DMS53 treated with DMSO at 0.1 percent for 48 hours (cell line): Measurements from ENCODE around the gene SYT8.

ENCODE experiments used
- DNase-seq: peaks from one replicate; lab custom pipeline; 2025; ENCODE audit not compliant: unreplicated experiment; lab: John Stamatoyannopoulos, UW

The SYT8 gene

GRCh38 chr11:1844221-1845094, 9.7 kb downstream of the SYT8 start:
- no peak for DNase-seq

- DNase-seq, result no peak
Measured at GRCh38 chr11:1845095-1845429, 10.3 kb downstream of the SYT8 start.

GRCh38 chr11:1845561-1846452, 11.0 kb downstream of the SYT8 start:
- DNase-seq, result no peak

- DNase-seq, result no peak
Measured at GRCh38 chr11:1846453-1846932, 11.7 kb downstream of the SYT8 start.

- no peak for DNase-seq
Measured at GRCh38 chr11:1847006-1847735, 12.4 kb downstream of the SYT8 start.

- no peak for DNase-seq
Measured at GRCh38 chr11:1847926-1848639, 13.3 kb downstream of the SYT8 start.

GRCh38 chr11:1848640-1849430, 14.0 kb downstream of the SYT8 start:
- no peak for DNase-seq

GRCh38 chr11:1851468-1852180, 16.8 kb downstream of the SYT8 start:
- no peak for DNase-seq

- DNase-seq, result no peak
Measured at GRCh38 chr11:1852271-1852876, 17.6 kb downstream of the SYT8 start.

GRCh38 chr11:1852877-1853276, 18.1 kb downstream of the SYT8 start, which contains the start of gene LSP1:
Gene LSP1, plus strand, starts transcription at chr11:1853084. Its CDS starts 61 bp downstream, at chr11:1853145.
- DNase-seq, result no peak

GRCh38 chr11:1853376-1854131, 18.8 kb downstream of the SYT8 start:
- DNase-seq, result no peak

- no peak for DNase-seq
Measured at GRCh38 chr11:1854132-1854948, 19.6 kb downstream of the SYT8 start.

- DNase-seq, result no peak
Measured at GRCh38 chr11:1854949-1855885, 20.4 kb downstream of the SYT8 start.

- DNase-seq, result no peak
Measured at GRCh38 chr11:1855886-1856265, 21.1 kb downstream of the SYT8 start.

- DNase-seq, result no peak
Measured at GRCh38 chr11:1856306-1857005, 21.7 kb downstream of the SYT8 start.
